ENCODE results near the gene ZNF629. TPM values are rescaled to one million over a fixed set of nuclear protein-coding genes. Genes with fewer than 3 reads are reported as not detected.

The ZNF629 gene
- total RNA-seq, 2 experiments from 2014 or later: 1.0 to 2.5 TPM

- intact Hi-C loops (cut with micrococcal nuclease; ENCODE audit: unreplicated experiment): no loop called here
- no peaks in the 10 kb centered on the region; the same call in 1 of the 2 replicates for H4K20me1 ChIP-seq (ENCODE audit: insufficient read depth, low read length)
- no peak overlapping the region for H3K27ac ChIP-seq (ENCODE audit: low read depth, low read length, poor library complexity, severe bottlenecking)
- no peaks in the 10 kb centered on the region for H3K9me2 ChIP-seq (ENCODE audit: insufficient read depth, low read length)
- no peaks in the 10 kb centered on the region for H3K9me3 ChIP-seq (ENCODE audit: low read length)
- ChIA-PET CTCF (ENCODE audit: unreplicated experiment) (no interaction called here), POLR2A (no interaction called here)
- no TSS peak for BruUV-seq (replicated peaks)
- H3K36me3 ChIP-seq (ENCODE audit: insufficient read depth, low read length): peaks cover 19% of the 10 kb centered on the region; the same call in 1 of the 2 replicates
- no peak overlapping the region for H3K4me2 ChIP-seq (ENCODE audit: low read length)
- H2AFZ ChIP-seq (ENCODE audit: low read length): no peak overlapping the region
- no peaks in the 10 kb centered on the region for H3K79me2 ChIP-seq (ENCODE audit: insufficient read depth, low read depth, low read length)
- no peaks in the 10 kb centered on the region for H3K4me1 ChIP-seq (ENCODE audit: insufficient read depth, low read length, poor library complexity, severe bottlenecking)
- no peak for TF ChIP-seq EZH2phosphoT487 (IDR thresholded peaks at IDR 0.05; ENCODE audit: borderline replicate concordance, low read depth, low read length)
- TF ChIP-seq CTCF (conservative IDR thresholded peaks at IDR 0.05; ENCODE audit: low read length): no peak
- no peak for DNase-seq (ENCODE audit: low spot score)
- no peak overlapping the region for H3K4me3 ChIP-seq (ENCODE audit: low read depth, low read length, poor library complexity, severe bottlenecking)
These were observed 8.3 kb downstream of the ZNF629 start for GRCh38 chr16:30778549-30779244.

GRCh38 chr16:30777591-30778297, 9.3 kb downstream of the ZNF629 start:
- Histone ChIP-seq H3K4me2 (ENCODE audit: low read length) (no peak overlapping the region), H3K4me1 (ENCODE audit: insufficient read depth, low read length, poor library complexity, severe bottlenecking) (no peaks in the 10 kb centered on the region), H3K36me3 (ENCODE audit: insufficient read depth, low read length) (peaks cover 28% of the 10 kb centered on the region), H3K79me2 (ENCODE audit: insufficient read depth, low read depth, low read length) (no peaks in the 10 kb centered on the region), H3K27ac (ENCODE audit: low read depth, low read length, poor library complexity, severe bottlenecking) (no peak overlapping the region), H3K4me3 (ENCODE audit: low read depth, low read length, poor library complexity, severe bottlenecking) (no peak overlapping the region), H4K20me1 (ENCODE audit: insufficient read depth, low read length) (no peaks in the 10 kb centered on the region; the same call in 1 of the 2 replicates), H3K9me3 (ENCODE audit: low read length) (no peaks in the 10 kb centered on the region), H2AFZ (ENCODE audit: low read length) (no peak overlapping the region), H3K9me2 (ENCODE audit: insufficient read depth, low read length) (no peaks in the 10 kb centered on the region)
- CTCF ChIA-PET (ENCODE audit: unreplicated experiment): no interaction called here
- POLR2A ChIA-PET: no interaction called here
- no peak for DNase-seq (ENCODE audit: low spot score)
- BruUV-seq (replicated peaks): no TSS peak
- intact Hi-C loops (cut with micrococcal nuclease; ENCODE audit: unreplicated experiment): no loop called here
- TF ChIP-seq EZH2phosphoT487 (IDR thresholded peaks at IDR 0.05; ENCODE audit: borderline replicate concordance, low read depth, low read length) (no peak), CTCF (conservative IDR thresholded peaks at IDR 0.05; ENCODE audit: low read length) (no peak)

Measured in OCI-LY7 (cell line).